ENCODE results near the gene FBXW8. TPM values are rescaled to one million over a fixed set of nuclear protein-coding genes. Genes with fewer than 3 reads are reported as not detected.

The FBXW8 gene
- total RNA-seq, 1 donor from 2014 or later: 24.8 TPM

GRCh38 chr12:116990971-116991966 lies 80.5 kb downstream of the FBXW8 start:
- no peak for DNase-seq (ENCODE audit: low spot score)

- no peak for DNase-seq (ENCODE audit: low spot score)
Observed at GRCh38 chr12:116996093-116996492, 85.3 kb downstream of the FBXW8 start.

- no peak for DNase-seq (ENCODE audit: low spot score)
Observed at GRCh38 chr12:116996621-116997020, 85.9 kb downstream of the FBXW8 start.

GRCh38 chr12:116999066-116999465 lies 88.3 kb downstream of the FBXW8 start:
- no peak for DNase-seq (ENCODE audit: low spot score)

DNA sequence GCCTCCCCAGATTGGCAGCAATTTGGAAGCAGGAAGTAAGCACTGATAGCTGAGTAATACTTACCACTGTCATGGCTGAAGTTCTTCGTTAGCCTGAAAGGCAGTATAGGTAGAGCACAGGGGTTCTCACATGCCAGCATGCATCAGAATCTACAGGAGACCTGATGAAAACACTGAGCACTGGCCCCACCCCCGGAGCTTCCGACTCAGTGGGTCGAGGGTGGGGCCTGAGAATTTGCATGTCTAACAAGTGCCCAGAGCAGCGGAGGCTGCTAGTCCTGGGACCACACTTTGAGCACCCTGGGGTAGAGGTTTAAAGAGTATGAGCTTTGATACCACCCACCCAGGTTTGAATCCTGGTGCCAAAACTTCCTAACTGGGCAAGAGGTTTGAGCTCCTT lies 89.6 kb downstream of the FBXW8 start:
- no peak for DNase-seq (ENCODE audit: low spot score)

GRCh38 chr12:117002051-117002817 lies 91.5 kb downstream of the FBXW8 start:
- DNase-seq (ENCODE audit: low spot score): peak; percentile 21

GRCh38 chr12:117003883-117004404 lies 93.2 kb downstream of the FBXW8 start:
- DNase-seq (ENCODE audit: low spot score): no peak

DNA sequence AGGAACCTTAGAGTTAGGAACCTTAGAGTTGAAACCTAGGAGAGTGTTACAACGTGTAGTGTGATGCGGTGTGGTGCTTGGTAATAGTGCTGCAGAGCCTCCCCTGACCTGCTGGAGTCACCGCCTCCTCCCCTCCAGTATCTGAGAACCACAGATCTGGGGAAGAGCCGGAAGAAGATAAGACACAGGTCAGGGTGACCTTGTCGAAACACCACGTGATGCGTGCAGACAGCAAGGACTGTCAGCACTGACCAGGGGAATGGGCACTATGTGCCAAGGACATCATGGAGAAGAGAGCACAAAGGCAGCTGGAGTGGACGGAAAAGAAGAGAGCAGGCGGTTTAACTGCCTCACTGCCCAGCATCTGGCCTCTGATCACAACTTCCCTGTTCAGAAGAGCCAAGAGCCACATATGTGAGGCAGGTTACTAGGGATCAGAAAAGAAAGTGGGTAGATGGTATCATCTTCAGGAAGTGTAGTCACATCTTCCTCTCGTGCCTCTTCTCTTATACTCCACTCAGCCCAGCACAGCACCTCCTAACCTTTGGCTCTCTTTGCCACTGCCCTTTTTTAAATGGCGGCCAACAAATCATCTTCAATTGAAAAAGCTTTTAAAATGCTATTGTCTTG lies 94.8 kb downstream of the FBXW8 start:
- DNase-seq (ENCODE audit: low spot score): no peak

DNA sequence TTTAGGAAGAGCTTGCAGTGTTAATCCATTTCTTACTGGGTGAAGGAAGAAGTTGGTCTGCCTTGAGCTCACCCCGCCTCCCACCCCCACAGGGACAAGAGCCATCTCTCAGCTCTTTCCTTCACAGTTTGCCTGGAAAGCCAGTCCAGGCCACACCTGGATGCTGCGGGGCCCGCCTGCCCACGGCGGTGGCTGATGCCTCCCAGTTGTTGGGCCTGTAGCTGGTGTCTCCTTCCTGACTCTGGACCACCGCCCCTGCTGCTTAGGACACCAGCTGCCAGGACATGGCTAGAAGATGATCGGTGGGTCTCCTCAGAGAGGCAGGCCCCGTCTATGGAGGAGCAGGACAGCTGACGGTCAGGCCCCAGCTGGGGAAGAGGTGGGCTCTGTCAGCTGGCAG lies 95.6 kb downstream of the FBXW8 start:
- DNase-seq (ENCODE audit: low spot score): no peak

GRCh38 chr12:117007577-117007976 lies 96.8 kb downstream of the FBXW8 start:
- DNase-seq (ENCODE audit: low spot score): no peak

DNA sequence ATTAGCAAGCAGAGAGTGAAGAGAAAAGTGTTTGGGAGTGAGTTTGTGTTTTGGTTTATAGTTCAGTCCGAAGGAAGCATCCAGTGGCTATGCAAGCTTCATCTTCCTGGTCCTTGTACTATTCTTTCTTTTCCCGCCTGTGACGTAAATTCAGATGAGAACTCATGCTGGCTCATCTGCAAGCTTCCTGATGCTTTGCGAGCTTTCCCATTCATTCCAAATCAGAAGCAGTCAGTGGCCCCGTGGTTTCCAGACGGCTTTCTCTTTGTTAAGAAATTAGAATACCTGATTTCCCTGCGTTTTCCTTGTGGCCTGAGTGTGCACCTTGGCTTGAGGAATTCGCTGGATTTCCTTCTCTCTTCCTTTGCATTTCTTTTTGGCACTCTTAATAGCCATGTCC lies 99.0 kb downstream of the FBXW8 start:
- DNase-seq (ENCODE audit: low spot score): no peak

GRCh38 chr12:117010693-117011451 lies 100.1 kb downstream of the FBXW8 start:
- no peak for DNase-seq (ENCODE audit: low spot score)

DNA sequence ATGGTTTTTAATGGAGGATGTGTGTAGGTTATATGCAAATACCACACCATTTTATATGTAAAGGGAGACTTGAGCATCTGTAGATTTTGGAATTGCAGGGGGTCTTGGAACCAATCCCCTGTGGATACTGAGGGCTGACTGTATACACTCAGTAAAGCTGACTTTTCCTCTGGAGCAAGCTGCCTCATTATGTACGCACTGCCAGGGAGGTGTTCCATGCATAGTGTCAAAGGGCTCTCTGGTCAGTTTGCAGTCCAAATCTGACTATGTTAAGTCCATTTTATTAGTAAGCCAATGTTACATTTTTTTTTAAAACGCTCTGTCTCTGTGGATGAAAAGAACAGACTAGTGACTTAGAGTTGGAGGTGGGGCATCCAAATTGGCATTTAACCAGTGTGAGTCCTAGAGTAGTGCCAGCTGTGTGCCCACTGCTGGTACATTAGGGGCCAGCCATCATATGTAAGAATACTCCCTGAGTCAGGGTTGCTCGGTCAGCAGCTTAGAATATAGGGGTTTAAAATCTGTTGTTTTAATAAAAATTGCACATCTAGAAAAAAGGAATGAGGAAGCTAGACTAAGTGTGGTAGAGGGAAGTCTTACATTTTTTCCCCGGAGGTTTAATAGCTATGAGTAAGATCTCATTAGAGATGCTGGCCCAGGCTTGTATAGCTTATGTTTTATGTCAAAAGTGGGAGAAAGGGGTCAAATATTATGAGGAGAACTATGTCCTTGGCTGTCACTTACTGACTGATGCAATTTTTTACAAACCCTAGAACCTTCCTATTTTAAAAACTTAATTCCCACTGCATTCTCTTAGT lies 101.4 kb downstream of the FBXW8 start:
- peak; percentile 65 for DNase-seq (ENCODE audit: low spot score)

DNA sequence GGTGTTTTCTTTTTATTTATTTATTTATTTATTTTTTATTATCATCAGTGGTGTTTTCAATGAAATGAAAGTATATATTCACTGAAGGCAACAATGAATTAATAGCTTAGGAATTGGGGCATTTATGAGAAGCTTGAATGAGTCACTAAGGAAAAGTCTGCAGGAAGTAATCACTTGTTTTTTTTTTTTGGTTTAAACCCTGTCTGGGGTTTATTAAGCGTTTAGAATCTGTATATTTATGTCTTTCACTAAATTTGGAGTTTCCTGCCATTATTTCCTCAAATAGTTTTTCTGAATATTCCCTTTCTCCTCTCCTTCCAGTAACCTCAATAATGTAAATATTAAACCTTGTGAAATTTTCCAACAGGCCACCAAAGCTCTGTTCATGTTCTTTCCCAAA lies 103.0 kb downstream of the FBXW8 start:
- DNase-seq (ENCODE audit: low spot score): no peak

- peak; percentile 49 for DNase-seq (ENCODE audit: low spot score)
Observed at GRCh38 chr12:117014342-117014887, 103.7 kb downstream of the FBXW8 start.

DNA sequence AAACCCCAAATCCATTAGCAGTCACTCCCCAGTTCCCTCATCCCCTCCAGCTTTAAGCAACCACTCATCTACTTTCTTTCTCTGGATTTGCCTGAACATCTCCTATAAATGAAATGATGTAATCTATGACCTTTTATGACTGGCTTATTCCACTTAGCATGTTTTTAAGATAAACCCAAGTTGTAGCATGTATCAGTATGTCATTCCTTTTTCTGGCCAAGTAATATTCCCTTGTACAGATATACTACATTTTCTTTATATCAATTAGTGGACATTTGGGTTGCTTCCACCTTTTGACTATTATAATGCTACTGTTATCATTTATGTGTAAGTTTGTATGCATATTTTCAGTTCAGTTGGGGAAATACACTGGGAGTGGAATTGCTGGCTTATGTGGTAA lies 105.1 kb downstream of the FBXW8 start:
- DNase-seq (ENCODE audit: low spot score): no peak

DNA sequence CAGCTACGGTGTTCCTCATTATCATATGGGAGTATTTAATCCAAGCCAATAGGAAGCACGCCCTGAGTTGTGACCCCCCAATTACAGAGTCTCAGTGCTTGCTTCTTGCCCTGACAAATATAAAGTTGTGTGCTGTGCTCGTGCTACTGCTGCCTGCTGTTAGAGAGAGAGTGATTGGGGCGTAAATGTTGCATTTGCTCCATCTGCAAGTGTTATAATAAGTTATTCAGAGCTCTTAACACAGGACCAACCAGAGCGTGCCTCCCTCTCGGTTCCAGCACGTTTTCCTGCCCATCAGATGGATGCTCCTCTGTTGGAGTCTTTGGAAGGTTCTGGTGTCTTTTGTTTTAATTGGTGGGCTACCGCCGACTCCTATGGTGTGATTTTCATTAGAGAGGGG lies 107.1 kb downstream of the FBXW8 start:
- DNase-seq (ENCODE audit: low spot score): no peak

GRCh38 chr12:117018276-117018675 lies 107.5 kb downstream of the FBXW8 start:
- no peak for DNase-seq (ENCODE audit: low spot score)

DNA sequence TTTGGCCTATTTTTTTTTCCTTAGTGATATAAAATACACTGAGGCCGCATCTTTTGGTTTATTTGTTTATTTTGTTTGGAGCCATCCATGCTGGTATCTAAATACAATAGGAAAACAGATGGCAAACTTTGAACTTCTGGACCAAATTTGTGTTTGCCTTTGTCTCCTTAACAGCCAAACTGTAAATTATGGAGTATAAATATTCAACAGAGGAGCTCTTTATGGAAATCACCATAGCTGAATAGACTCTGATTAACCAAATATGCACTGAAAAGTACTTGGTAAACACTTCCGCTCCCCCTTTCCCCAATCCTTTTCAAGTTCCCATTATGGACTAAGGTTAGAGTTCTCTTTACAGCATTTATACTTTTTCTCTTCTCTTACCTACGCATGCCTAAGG lies 107.9 kb downstream of the FBXW8 start:
- DNase-seq (ENCODE audit: low spot score): no peak

DNA sequence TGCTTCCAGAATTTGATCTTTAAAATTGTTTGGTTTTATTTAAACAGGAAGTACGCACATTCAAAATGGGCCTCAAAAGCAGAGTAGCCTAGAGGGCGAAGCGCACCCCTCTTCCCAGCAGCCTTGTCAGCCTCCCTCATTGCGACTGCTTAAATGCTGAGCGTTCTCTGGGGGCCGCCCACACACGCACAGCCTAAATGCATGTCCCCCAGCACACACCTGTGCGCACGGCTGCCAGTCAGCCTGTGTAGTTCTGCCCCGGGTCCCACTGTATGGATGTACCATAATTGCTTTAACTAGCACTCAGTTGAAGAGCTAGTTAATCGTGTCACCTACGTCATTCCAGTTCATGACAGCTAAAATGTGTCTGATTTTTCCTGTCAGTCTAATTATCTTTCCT lies 109.1 kb downstream of the FBXW8 start:
- no peak for DNase-seq (ENCODE audit: low spot score)

Data from umbilical cord (tissue), 2 donors.